Activated CD8-positive, alpha-beta T cell treated with anti-CD3 and anti-CD28 coated beads, Interleukin-2, amount 10 ng/mL, durations not matched to agents 7 days and 5 days (primary cell): ENCODE results near the gene ARHGAP19. TPM values are rescaled to one million over a fixed set of nuclear protein-coding genes. Genes with fewer than 3 reads are reported as not detected.

Experiments
- ATAC-seq: fragments of 150-1000 bp; cut with Tn5 transposase; one replicate; pipeline ENCODE4 v1.10.0; 2021; ENCODE audit warnings: moderate library complexity
- CTCF ChIA-PET: fragments of 350-600 bp; sonication (Branson Sonifier 250); formaldehyde crosslinking; loops from one replicate; lab custom pipeline; 2021; ENCODE audit warnings: antibody characterized with exemption; lab: Charles Lee
- POLR2A ChIA-PET: fragments of 350-600 bp; sonication (Branson Sonifier 250); formaldehyde crosslinking; loops from one replicate; lab custom pipeline; 2021; ENCODE audit warnings: antibody characterized with exemption; lab: Charles Lee
- DNase-seq: peaks from one replicate; pipeline ENCODE4 v3.0.0-alpha.2; 2020
- H3K27ac Mint-ChIP-seq: one replicate; pipeline ENCODE4 v1.8.0; 2021; ENCODE audit warnings: mild to moderate bottlenecking, mixed read lengths
- H3K27me3 Mint-ChIP-seq: one replicate; pipeline ENCODE4 v1.8.0; 2021; ENCODE audit warnings: low read depth, mixed read lengths
- H3K36me3 Mint-ChIP-seq: one replicate; pipeline ENCODE4 v1.8.0; 2021; ENCODE audit warnings: low read depth, mixed read lengths
- H3K4me1 Mint-ChIP-seq: one replicate; pipeline ENCODE4 v1.8.0; 2021; ENCODE audit warnings: low read depth, mixed read lengths
- H3K4me3 Mint-ChIP-seq: one replicate; pipeline ENCODE4 v1.8.0; 2021; ENCODE audit warnings: mild to moderate bottlenecking, mixed read lengths
- H3K9me3 Mint-ChIP-seq: one replicate; pipeline ENCODE4 v1.8.0; 2022; ENCODE audit warnings: mixed read lengths; ENCODE audit not compliant: insufficient read depth
- total RNA-seq, 2 experiments: library from RNA; stranded (reverse); gene quantifications; one replicate each; pipeline ENCODE4 v1.2.3, GENCODE V29; 2021

ARHGAP19 gene
- total RNA-seq, 2 experiments from 2014 or later = 42.6 to 51.2 TPM

GRCh38 chr10:97200616-97201015 lies 91.8 kb downstream of the ARHGAP19 start:
- Mint-ChIP-seq H3K36me3 (no peaks in the 10 kb centered on the region), H3K4me1 (peaks cover 24% of the 10 kb centered on the region), H3K4me3 (no peak overlapping the region), H3K9me3 (no peaks in the 10 kb centered on the region), H3K27me3 (peaks cover 19% of the 10 kb centered on the region), H3K27ac (no peak overlapping the region)
- CTCF ChIA-PET = interaction anchor here (1.0 to 22.1 kb wide), 4 partner anchors 8 to 164 kb away, joined by 3 to 442 read pairs (median 74); no protein-coding TSS in a partner anchor
- POLR2A ChIA-PET = no interaction called here
- DNase-seq = no peak
- ATAC-seq = no peak

DNA sequence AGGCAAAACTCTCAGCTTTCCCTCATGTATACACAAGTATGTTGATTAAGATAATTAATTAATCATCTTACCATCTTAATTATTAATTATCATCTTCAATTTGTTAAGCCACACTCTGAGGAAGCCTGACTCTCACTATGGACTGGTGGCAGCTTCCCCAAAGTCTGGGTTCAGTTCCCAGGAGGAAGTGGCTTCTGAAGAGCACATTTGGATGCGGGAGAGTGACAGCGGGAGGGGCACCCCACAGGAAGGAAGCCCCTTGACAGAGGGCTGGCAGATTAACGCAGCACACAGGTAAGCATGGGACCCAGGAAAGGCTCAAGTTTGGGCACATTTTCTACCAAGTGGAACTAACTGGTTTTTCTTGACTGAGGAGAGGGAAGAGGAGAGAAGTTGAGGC lies 93.3 kb downstream of the ARHGAP19 start:
- H3K27ac Mint-ChIP-seq = no peak overlapping the region
- DNase-seq = no peak
- no peaks in the 10 kb centered on the region for H3K9me3 Mint-ChIP-seq
- ATAC-seq = no peak
- no peak overlapping the region for H3K4me3 Mint-ChIP-seq
- no peaks in the 10 kb centered on the region for H3K36me3 Mint-ChIP-seq
- ChIA-PET CTCF (interaction anchor here (1.1 to 22.1 kb wide), 5 partner anchors 9 to 124 kb away, joined by 3 to 442 read pairs (median 8); no protein-coding TSS in a partner anchor), POLR2A (no interaction called here)
- peaks cover 27% of the 10 kb centered on the region for H3K27me3 Mint-ChIP-seq
- peaks cover 25% of the 10 kb centered on the region for H3K4me1 Mint-ChIP-seq

- Mint-ChIP-seq H3K27ac (no peak overlapping the region), H3K36me3 (no peaks in the 10 kb centered on the region), H3K9me3 (no peaks in the 10 kb centered on the region), H3K27me3 (peaks cover 39% of the 10 kb centered on the region), H3K4me1 (peaks cover 25% of the 10 kb centered on the region), H3K4me3 (peak overlapping the region; percentile 19)
- DNase-seq (no peak), ATAC-seq (no peak)
- ChIA-PET POLR2A (no interaction called here), CTCF (interaction anchor here (0.5 to 22.1 kb wide), 20 partner anchors 9 to 208 kb away, joined by 3 to 442 read pairs (median 6); no protein-coding TSS in a partner anchor)
These were observed 95.4 kb downstream of the ARHGAP19 start for GRCh38 chr10:97197030-97197500.

DNA sequence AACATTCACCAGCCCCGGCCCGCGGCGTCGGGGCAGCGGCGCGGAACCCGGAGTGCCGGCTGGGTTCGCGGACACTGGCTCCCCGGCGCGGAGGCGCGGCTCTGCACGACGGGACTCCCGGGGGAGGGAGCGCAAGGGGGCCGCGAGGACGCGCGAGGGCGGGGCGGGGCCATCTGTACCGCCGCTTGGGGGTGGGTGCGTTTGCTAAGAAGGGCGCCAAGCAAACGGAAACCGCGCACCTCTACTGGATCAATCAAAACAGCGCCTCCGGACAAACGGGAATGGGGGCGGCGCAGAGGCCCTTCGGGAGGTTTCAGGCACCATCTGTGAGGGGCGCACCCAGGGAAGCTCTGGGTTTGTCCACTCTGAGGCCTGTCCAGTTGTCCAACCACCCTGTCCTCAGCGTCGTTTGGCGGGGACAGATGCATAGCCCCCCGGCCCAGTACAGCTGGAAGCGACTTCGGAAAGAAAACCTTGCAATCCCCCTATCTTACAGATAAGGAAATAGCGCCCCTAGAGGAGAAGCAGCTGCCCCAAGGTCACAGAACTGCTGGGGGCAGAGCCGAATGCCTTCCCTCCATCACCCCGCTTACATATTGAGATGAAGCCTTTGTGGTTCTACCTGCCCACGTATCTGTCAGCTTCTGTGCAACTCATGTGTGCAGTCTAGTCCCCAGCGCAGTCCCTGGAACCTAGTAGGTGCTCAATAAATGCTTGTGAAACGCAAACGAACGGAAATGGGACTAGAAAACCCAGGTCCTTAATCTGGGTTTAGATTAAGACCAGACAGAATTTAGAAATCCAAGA lies 96.0 kb downstream of the ARHGAP19 start:
- ATAC-seq (peak; percentile 90), DNase-seq (peak; percentile 77)
- Mint-ChIP-seq H3K27me3 (peaks cover 40% of the 10 kb centered on the region), H3K9me3 (no peaks in the 10 kb centered on the region), H3K4me1 (peaks cover 25% of the 10 kb centered on the region), H3K4me3 (peak overlapping the region; percentile 72), H3K27ac (no peak overlapping the region), H3K36me3 (no peaks in the 10 kb centered on the region)
- ChIA-PET CTCF (interaction anchor here (0.5 to 22.1 kb wide), 21 partner anchors 8 to 209 kb away, joined by 3 to 442 read pairs (median 5); no protein-coding TSS in a partner anchor), POLR2A (no interaction called here)

- Mint-ChIP-seq H3K36me3 (no peaks in the 10 kb centered on the region), H3K27me3 (peaks cover 38% of the 10 kb centered on the region), H3K27ac (no peak overlapping the region), H3K9me3 (no peaks in the 10 kb centered on the region), H3K4me1 (peaks cover 22% of the 10 kb centered on the region), H3K4me3 (peak overlapping the region; percentile 72)
- POLR2A ChIA-PET = no interaction called here
- ATAC-seq = no peak
- DNase-seq = no peak
- CTCF ChIA-PET = interaction anchor here (0.7 to 22.1 kb wide), 13 partner anchors 12 to 209 kb away, joined by 3 to 442 read pairs (median 4); no protein-coding TSS in a partner anchor
These were observed 96.7 kb downstream of the ARHGAP19 start for GRCh38 chr10:97195706-97196222.

DNA sequence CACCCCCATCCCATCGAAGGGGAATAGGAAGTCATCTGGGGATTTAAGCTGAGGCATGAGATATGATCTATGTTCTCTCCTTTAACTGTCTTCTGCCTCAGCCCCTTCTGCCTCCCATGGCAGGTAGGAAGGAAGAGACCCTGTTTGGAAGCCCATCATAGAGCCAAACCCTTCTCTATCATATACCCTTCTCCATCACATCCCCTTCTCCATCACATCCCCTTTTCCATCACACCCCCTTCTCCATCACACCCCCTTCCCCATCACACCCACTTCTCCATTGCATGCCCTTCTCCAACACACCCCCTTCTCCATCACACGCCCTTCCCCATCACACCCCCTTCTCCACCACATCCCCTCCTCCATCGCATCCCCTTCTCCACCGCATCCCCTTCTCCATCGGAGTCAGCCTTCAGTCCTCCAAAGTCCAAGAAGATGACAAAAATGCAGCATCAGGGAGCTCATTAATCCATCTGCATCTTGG lies 99.4 kb downstream of the ARHGAP19 start:
- ChIA-PET CTCF (interaction anchor here (12.1 to 22.1 kb wide), 2 partner anchors 15 to 118 kb away, joined by 145 to 442 read pairs; no protein-coding TSS in a partner anchor), POLR2A (no interaction called here)
- Mint-ChIP-seq H3K9me3 (no peaks in the 10 kb centered on the region), H3K27me3 (peaks cover 46% of the 10 kb centered on the region), H3K4me1 (peaks cover 14% of the 10 kb centered on the region), H3K4me3 (no peak overlapping the region), H3K36me3 (no peaks in the 10 kb centered on the region), H3K27ac (no peak overlapping the region)
- ATAC-seq (no peak), DNase-seq (no peak)

GRCh38 chr10:97190450-97190849 lies 102.0 kb downstream of the ARHGAP19 start:
- CTCF ChIA-PET = interaction anchor here (2.0 to 12.1 kb wide), 2 partner anchors 18 to 118 kb away, joined by 5 to 145 read pairs; no protein-coding TSS in a partner anchor
- no peak overlapping the region for H3K27ac Mint-ChIP-seq
- ATAC-seq (no peak), DNase-seq (no peak)
- H3K4me1 Mint-ChIP-seq = peaks cover 2% of the 10 kb centered on the region
- H3K9me3 Mint-ChIP-seq = no peaks in the 10 kb centered on the region
- H3K36me3 Mint-ChIP-seq = no peaks in the 10 kb centered on the region
- POLR2A ChIA-PET = no interaction called here
- H3K4me3 Mint-ChIP-seq = no peak overlapping the region
- H3K27me3 Mint-ChIP-seq = peaks cover 58% of the 10 kb centered on the region

- H3K4me1 Mint-ChIP-seq = peaks cover 6% of the 10 kb centered on the region
- peaks cover 67% of the 10 kb centered on the region for H3K27me3 Mint-ChIP-seq
- no peak overlapping the region for H3K4me3 Mint-ChIP-seq
- ChIA-PET CTCF (interaction anchor here (0.9 kb wide), 1 partner anchor 9 kb away, joined by 5 read pairs; no protein-coding TSS in a partner anchor), POLR2A (no interaction called here)
- H3K9me3 Mint-ChIP-seq = no peaks in the 10 kb centered on the region
- no peak overlapping the region for H3K27ac Mint-ChIP-seq
- DNase-seq (no peak), ATAC-seq (no peak)
- H3K36me3 Mint-ChIP-seq = no peaks in the 10 kb centered on the region
These were observed 104.2 kb downstream of the ARHGAP19 start for GRCh38 chr10:97188261-97188711.

GRCh38 chr10:97186911-97187310 lies 105.5 kb downstream of the ARHGAP19 start:
- peaks cover 67% of the 10 kb centered on the region for H3K27me3 Mint-ChIP-seq
- DNase-seq = no peak

GRCh38 chr10:97185326-97186058 lies 106.9 kb downstream of the ARHGAP19 start, which contains the start of gene SLIT1:
Gene SLIT1, minus strand, starts transcription at chr10:97185959. Its CDS starts 285 bp downstream, at chr10:97185674.
- ATAC-seq (peak; percentile 22), DNase-seq (no peak)
- no peaks in the 10 kb centered on the region for H3K36me3 Mint-ChIP-seq
- H3K4me3 Mint-ChIP-seq = peak within 1 kb of the TSS; percentile 15
- POLR2A ChIA-PET = no interaction called here
- CTCF ChIA-PET = no interaction called here
- peaks cover 6% of the 10 kb centered on the region for H3K4me1 Mint-ChIP-seq
- no peak within 1 kb of the TSS for H3K27ac Mint-ChIP-seq
- peaks cover 67% of the 10 kb centered on the region for H3K27me3 Mint-ChIP-seq
- H3K9me3 Mint-ChIP-seq = no peaks in the 10 kb centered on the region

More at GRCh38 chr10:97186911-97187310, 105.5 kb downstream of the ARHGAP19 start:
- peaks cover 6% of the 10 kb centered on the region for H3K4me1 Mint-ChIP-seq
- ChIA-PET POLR2A (no interaction called here), CTCF (interaction anchor here (0.7 kb wide), 1 partner anchor 114 kb away, joined by 3 read pairs; no protein-coding TSS in a partner anchor)
- H3K27ac Mint-ChIP-seq = no peak overlapping the region
- ATAC-seq = no peak
- H3K9me3 Mint-ChIP-seq = no peaks in the 10 kb centered on the region
- no peak overlapping the region for H3K4me3 Mint-ChIP-seq
- no peaks in the 10 kb centered on the region for H3K36me3 Mint-ChIP-seq

DNA sequence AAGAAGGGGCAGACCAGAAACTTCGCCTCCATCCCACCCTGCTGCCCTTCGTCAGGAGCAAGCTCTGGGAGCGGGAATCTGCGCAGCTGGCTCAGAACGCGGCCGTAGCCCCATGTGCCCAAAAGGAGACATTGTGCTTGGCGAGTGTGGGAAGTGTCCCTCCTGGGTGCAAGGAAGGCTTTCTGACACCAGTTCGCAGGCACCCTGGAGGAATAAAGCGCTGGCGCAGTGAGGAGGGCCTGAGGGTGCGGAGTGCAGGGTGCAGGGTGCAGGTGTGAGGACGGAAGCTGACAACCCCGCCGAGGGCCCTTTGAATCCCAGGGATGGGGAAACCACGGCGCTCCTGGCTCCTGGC lies 107.5 kb downstream of the ARHGAP19 start:
- Mint-ChIP-seq H3K27ac (no peak overlapping the region), H3K27me3 (peaks cover 69% of the 10 kb centered on the region), H3K4me1 (peaks cover 6% of the 10 kb centered on the region), H3K36me3 (no peaks in the 10 kb centered on the region), H3K4me3 (no peak overlapping the region), H3K9me3 (no peaks in the 10 kb centered on the region)
- no peak for DNase-seq
- no peak for ATAC-seq
- ChIA-PET POLR2A (no interaction called here), CTCF (no interaction called here)
